DND-41 (cell line): ENCODE results near the gene SERTAD1.

Experiments used
- ATAC-seq: fragments of 200-7000 bp; cut with Tn5 transposase; 3 replicates; pipeline ENCODE4 v1.9.1; 2021; ENCODE audit warnings: low read depth; ENCODE audit not compliant: insufficient read depth
- DNase-seq: peaks from one replicate; pipeline ENCODE4 v3.0.0-alpha.2; 2020
- H2AFZ ChIP-seq: 2 replicates; pipeline ENCODE4 v1.6.0; 2012; ENCODE audit warnings: low read depth, low read length
- H3K27ac ChIP-seq: 2 replicates; pipeline ENCODE4 v1.5.1; 2012; ENCODE audit warnings: low read length, inconsistent platforms
- H3K27me3 ChIP-seq: fragments of 200-600 bp; sonication (generic); 2 replicates; pipeline ENCODE4 v1.6.0; 2012; ENCODE audit warnings: low read length, mild to moderate bottlenecking, inconsistent platforms; ENCODE audit not compliant: insufficient read depth, poor library complexity
- H3K36me3 ChIP-seq: 2 replicates; pipeline ENCODE4 v1.5.1; 2012; ENCODE audit warnings: low read length, inconsistent platforms; ENCODE audit not compliant: insufficient read depth
- H3K4me1 ChIP-seq: 2 replicates; pipeline ENCODE4 v1.5.1; 2012; ENCODE audit warnings: mild to moderate bottlenecking, low read length; ENCODE audit not compliant: insufficient read depth
- H3K4me2 ChIP-seq: 2 replicates; pipeline ENCODE4 v1.6.0; 2012; ENCODE audit warnings: mild to moderate bottlenecking, moderate library complexity, low read length, inconsistent platforms; ENCODE audit not compliant: insufficient read depth
- H3K4me3 ChIP-seq, 2 experiments: fragments of 200-600 bp in 1 of 2; shearing (Covaris generic) in 1 of 2; 2 replicates each; pipeline ENCODE4 v1.5.1; 2012 to 2016; ENCODE audit warnings: inconsistent platforms in 2 of 2, low read length in 2 of 2, mild to moderate bottlenecking in 2 of 2, low read depth in 1 of 2, moderate library complexity in 1 of 2
- H3K79me2 ChIP-seq: 2 replicates; pipeline ENCODE4 v1.6.0; 2012; ENCODE audit warnings: low read length, inconsistent platforms; ENCODE audit not compliant: insufficient read depth
- H3K9ac ChIP-seq: 2 replicates; pipeline ENCODE4 v1.6.0; 2012; ENCODE audit warnings: low read depth, mild to moderate bottlenecking, inconsistent platforms, low read length, moderate library complexity
- H3K9me3 ChIP-seq: 2 replicates; pipeline ENCODE4 v1.5.1; 2012; ENCODE audit warnings: low read length, moderate library complexity, mild to moderate bottlenecking, inconsistent platforms; ENCODE audit not compliant: insufficient read depth, severe bottlenecking
- H4K20me1 ChIP-seq: 2 replicates; pipeline ENCODE4 v1.6.0; 2012; ENCODE audit warnings: low read length; ENCODE audit not compliant: insufficient read depth
- EZH2 ChIP-seq: IDR thresholded peaks from 3 replicates; pipeline ENCODE4 v1.6.1; 2012; ENCODE audit warnings: borderline replicate concordance, low read depth, mild to moderate bottlenecking, moderate library complexity, low read length, inconsistent platforms; ENCODE audit not compliant: severe bottlenecking
- TF ChIP-seq, protein P1 (sequence below): IDR thresholded peaks from 2 replicates; pipeline ENCODE4 v1.5.1; 2012; ENCODE audit warnings: borderline replicate concordance, low read length, moderate library complexity, mild to moderate bottlenecking; ENCODE audit not compliant: poor library complexity, severe bottlenecking; ENCODE audit errors: extremely low read depth

Gene SERTAD1

DNA sequence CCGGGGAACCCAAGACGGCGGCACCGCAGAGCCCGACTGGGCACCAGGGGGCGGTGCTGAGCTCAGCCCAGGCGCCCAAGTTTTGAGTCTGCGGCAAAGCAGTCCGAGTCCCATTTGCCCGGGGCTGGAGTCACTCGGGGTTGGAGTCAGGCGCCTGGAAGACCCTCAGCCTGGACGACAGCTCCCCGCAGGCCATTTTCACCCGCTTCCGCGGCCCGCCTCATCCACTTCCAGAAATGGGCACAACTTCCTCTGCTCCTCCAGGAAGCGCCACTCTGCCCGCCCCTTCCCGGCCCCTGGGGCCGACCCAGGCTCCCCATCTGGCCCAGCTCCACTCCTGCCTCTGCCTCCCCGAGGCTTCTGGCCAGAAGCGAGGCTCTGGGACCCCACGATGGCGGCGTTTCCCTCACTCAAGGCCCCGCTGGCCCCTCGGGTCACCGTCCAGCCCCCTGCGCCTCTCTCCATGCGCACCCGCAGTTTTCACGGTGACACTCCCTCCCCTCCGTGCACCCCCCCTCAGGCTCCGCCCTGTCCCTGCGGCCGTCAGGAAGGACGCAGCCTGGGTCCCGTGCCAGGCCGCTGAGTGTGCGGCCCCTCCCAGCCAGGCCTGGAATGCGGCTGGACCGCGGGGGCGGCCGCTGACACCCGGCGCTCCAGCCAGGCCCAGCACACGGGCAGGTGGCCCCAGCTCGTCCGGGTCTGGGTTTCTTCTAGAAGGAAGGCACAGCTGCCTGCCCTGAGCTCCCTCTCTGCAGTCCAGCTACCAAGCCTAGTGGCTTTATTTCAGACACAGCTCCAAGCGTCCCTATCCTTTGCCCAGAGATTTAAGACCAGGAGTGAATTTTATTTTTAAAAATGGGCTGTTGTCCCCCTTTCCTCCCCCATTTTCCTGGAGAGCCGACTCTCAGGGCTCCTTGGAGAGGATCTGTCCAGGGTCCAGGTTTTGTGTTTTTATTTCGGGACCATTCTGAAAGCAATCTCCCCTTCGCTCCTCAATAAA, 4.7 kb downstream of the SERTAD1 start:
- H3K79me2 ChIP-seq: peaks cover 19% of the 10 kb centered on the region
- H3K9me3 ChIP-seq: no peaks in the 10 kb centered on the region
- H3K9ac ChIP-seq: peak overlapping the region; percentile 78
- peak overlapping the region; percentile 27 to 61; a peak in 3 of 4 replicates for H3K4me3 ChIP-seq
- peak; percentile 57 for ATAC-seq
- H3K4me1 ChIP-seq: peaks cover 24% of the 10 kb centered on the region
- peak overlapping the region; percentile 91 for H3K4me2 ChIP-seq
- no peak for TF ChIP-seq EZH2
- TF ChIP-seq, protein P1, sequence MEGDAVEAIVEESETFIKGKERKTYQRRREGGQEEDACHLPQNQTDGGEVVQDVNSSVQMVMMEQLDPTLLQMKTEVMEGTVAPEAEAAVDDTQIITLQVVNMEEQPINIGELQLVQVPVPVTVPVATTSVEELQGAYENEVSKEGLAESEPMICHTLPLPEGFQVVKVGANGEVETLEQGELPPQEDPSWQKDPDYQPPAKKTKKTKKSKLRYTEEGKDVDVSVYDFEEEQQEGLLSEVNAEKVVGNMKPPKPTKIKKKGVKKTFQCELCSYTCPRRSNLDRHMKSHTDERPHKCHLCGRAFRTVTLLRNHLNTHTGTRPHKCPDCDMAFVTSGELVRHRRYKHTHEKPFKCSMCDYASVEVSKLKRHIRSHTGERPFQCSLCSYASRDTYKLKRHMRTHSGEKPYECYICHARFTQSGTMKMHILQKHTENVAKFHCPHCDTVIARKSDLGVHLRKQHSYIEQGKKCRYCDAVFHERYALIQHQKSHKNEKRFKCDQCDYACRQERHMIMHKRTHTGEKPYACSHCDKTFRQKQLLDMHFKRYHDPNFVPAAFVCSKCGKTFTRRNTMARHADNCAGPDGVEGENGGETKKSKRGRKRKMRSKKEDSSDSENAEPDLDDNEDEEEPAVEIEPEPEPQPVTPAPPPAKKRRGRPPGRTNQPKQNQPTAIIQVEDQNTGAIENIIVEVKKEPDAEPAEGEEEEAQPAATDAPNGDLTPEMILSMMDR: peak; percentile 97
- H3K27ac ChIP-seq: peak overlapping the region; percentile 78
- peak overlapping the region; percentile 83 for H2AFZ ChIP-seq
- DNase-seq: peak; percentile 80
- H3K27me3 ChIP-seq: no peaks in the 10 kb centered on the region
- peaks cover 13% of the 10 kb centered on the region; the same call in 1 of the 2 replicates for H3K36me3 ChIP-seq
- no peaks in the 10 kb centered on the region for H4K20me1 ChIP-seq

DNA sequence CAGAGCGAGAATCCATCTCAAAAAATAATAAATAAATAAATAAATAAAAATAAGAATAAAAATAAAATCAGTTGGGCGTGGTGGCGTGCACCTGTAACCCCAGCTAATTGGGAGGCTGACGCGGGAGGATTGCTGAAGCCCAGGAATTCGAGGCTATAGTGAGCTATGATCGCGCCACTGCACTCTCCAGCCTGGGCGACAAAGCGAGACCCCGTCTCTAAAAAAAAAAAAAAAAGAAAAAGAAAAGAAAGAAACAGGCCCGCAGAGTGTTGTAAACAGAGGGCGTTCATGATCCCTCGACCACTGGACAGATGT, 5.4 kb downstream of the SERTAD1 start:
- Histone ChIP-seq H3K9ac (peak overlapping the region; percentile 78), H3K4me2 (peak overlapping the region; percentile 91), H4K20me1 (no peaks in the 10 kb centered on the region), H2AFZ (peak overlapping the region; percentile 83), H3K4me3 (peak overlapping the region; percentile 27 to 61; a peak in 3 of 4 replicates), H3K27ac (peak overlapping the region; percentile 78; the same call in 1 of the 2 replicates), H3K79me2 (peaks cover 19% of the 10 kb centered on the region), H3K4me1 (peaks cover 24% of the 10 kb centered on the region), H3K36me3 (peaks cover 13% of the 10 kb centered on the region; the same call in 1 of the 2 replicates), H3K9me3 (no peaks in the 10 kb centered on the region), H3K27me3 (no peaks in the 10 kb centered on the region)
- DNase-seq (no peak), ATAC-seq (no peak)
- TF ChIP-seq, protein P1: no peak
- no peak for TF ChIP-seq EZH2

DNA sequence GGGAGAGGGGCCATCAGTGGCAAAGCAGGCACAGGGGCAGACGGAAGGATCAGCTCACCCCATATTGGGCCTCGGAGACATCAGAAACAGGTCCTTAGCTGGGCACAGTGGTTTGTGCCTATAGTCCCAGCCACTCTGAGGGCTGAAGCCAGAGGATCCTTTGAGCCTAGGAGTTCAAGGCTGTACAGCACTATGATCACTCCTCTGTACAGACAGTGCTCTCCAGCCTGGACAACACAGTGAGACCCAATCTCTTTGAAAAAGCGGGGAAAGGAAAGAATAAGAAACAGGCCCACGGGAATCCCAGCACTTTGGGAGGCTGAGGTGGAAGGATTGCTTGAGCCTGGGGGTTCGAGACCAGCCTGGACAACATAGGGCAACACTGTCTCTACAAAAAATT, 6.0 kb downstream of the SERTAD1 start:
- Histone ChIP-seq H3K79me2 (peaks cover 14% of the 10 kb centered on the region), H2AFZ (no peak overlapping the region), H3K36me3 (peaks cover 10% of the 10 kb centered on the region; the same call in 1 of the 2 replicates), H3K4me2 (no peak overlapping the region), H3K4me1 (peaks cover 21% of the 10 kb centered on the region), H3K27me3 (no peaks in the 10 kb centered on the region), H3K4me3 (no peak overlapping the region), H3K27ac (no peak overlapping the region), H3K9ac (no peak overlapping the region), H3K9me3 (no peaks in the 10 kb centered on the region), H4K20me1 (no peaks in the 10 kb centered on the region)
- TF ChIP-seq, protein P1: no peak
- no peak for TF ChIP-seq EZH2
- DNase-seq (no peak), ATAC-seq (no peak)
